ENCODE measurements around the gene DUOX1.
"Not testable (repeated sequence)": the region's sequence is repeated elsewhere in the genome, so short reads cannot be mapped to it uniquely, and the experiment has no call there.

Gene DUOX1

DNA sequence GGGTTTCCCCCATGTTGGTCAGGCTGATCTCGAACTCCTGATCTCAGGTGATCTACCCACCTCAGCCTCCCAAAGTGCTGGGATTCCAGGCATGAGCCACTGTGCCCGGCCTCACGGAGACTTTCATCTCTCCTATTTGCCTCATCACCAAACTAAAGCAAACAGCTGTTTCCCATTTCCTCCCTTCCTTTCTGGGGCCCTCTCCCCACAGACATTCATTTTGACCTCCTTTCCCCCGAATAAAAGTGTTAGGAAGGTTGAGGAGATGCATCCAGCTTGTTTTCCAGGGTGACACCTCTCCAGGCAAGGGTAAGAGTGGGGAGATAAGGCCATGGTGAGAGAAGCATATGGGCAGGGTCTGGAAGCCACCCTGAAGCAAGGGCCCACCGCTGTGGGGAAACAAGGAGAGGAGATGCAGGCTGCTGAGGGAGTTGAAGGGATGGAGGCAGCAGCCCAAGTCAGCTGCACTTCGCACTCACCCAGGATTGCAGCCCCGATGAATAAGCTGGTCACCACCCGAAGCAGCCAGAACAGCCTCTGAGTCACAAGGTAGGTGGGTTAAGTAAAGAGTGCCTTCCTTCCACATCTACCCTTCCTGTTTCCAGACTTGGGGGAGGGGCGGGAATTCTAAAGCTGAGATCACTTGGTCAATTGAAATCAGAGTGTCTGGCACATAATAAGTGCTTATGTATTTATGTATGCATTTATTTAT, 7.9 kb upstream of the DUOX1 start:
- DNase-seq, result no peak

DNA sequence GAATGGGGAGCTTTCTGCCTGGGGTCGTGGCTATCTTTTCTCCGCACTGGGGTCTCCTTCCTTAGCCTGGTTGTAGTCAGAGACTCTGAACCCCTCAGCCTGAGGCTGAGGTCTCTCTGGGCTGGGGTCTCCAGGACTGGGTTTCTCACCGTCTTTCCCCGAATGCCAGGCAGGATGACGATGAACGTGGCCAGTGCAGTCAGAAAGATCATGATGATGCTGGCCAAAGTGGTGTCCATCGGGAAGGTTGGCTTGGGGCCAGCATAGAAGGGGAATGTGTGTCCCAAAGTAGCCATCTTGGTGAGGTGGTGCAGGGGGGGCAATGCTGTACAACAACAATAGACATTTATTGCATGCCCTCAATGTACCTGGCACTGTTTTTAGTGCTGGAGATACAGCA, 7.1 kb upstream of the DUOX1 start:
- DNase-seq, result no peak

GRCh38 chr15:45123397-45123796, 6.4 kb upstream of the DUOX1 start:
- DNase-seq, result no peak

- peak; percentile 43 for DNase-seq
These were observed 3.1 kb upstream of the DUOX1 start for GRCh38 chr15:45126535-45127158.

DNA sequence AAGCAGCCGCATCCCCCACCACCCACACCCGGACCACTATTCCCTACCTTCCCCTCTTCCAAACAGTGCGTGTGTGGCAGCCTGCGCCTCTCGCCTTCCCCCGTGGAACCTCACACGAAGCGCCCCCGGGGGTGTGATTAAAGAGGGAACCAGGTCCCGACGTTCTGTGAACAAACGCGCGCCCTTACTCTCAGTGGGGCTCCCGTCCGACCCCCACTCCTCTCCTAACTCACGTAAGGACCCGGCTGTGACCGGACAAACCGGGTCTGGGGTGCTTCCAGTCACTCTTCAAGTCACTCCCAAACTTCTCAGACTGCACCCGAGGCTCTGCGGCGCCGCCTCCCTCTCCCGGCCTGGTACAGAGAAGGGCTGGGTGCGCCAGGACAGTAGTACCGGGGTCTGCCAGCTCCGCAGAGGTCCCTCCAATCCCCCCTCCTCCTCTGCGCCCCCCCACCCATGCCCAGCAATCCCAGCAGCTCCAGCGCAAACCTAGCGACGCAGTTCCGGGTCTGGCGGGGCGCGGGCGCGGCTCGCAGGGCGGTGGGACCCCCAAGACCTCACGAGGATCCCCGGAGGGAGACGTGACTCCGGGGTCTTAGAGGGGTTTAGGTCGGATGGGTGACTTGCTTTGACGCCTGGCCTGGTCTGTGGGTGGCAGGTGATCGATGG, 689 bp upstream of the DUOX1 start:
- no peak for DNase-seq

DNA sequence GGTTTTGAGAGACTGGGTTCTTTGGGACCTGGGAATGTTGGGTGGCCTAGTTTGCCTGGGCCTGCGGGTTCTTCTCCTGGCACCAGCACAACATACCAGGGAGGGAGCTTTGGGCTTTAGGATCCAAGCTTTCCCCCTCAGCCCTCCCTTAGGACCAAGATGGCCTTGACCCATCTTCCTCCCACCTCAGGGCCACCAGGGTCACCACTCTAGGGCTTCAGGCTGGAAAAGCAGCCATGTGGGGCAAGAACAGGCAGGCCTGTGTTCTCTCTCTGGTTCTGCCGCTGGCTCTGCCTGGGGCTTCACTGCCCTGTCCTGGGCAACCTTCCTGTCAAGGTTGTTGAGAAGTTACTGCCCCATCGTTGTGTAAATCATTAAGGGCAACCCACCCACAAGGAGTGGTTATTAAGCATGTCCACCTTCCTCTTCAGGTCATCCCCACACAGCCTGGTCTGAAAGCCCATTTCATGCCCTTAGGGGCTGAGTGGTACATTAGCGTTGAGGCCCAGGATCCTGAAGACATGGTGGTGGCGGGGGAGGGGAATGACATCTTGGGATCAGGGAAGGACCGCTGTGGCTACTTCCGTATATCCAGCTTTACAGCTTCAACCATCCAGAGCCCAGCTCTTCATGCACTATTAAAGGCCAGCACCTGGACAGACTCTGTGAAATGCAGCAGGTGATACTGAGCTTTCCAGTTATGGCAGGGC, 652 bp downstream of the DUOX1 start:
- DNase-seq, result no peak

- DNase-seq, result no peak
These were observed 1.7 kb downstream of the DUOX1 start for GRCh38 chr15:45131510-45131909.

- no peak for DNase-seq
These were observed 3.2 kb downstream of the DUOX1 start for GRCh38 chr15:45132844-45133560.

DNA sequence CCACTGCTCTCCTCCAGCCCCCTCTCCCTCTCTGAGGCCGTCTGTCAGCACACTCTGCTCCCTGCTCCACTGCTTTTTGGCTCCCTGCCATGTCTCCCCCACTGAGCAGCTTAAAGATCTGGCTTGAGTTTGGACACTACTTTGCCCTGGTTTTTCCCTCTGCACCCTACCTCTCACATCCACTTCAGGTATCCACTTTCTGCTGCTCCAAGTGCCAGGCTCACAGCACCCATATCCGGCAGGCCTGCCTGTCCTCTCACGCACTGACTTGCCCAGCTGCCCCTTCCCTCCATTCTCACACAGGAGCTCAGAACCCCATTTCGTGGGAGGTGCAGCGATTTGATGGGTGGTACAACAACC, 3.7 kb downstream of the DUOX1 start:
- DNase-seq, result no peak

DNA sequence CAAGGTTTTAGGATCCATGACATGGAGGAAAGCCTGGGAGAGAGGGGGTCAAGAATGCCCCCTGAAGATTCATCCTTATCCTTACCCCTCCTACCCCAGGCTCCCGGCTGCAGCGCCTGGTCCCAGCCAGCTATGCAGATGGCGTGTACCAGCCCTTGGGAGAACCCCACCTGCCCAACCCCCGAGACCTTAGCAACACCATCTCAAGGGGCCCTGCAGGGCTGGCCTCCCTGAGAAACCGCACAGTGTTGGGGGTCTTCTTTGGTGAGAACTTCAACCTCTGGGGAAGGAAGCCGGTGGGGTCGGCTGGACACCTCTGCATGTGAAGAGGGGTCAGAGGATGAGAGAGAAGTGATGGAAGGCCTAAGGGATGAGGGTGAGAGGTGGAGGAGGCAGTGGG, 4.3 kb downstream of the DUOX1 start:
- no peak for DNase-seq

DNA sequence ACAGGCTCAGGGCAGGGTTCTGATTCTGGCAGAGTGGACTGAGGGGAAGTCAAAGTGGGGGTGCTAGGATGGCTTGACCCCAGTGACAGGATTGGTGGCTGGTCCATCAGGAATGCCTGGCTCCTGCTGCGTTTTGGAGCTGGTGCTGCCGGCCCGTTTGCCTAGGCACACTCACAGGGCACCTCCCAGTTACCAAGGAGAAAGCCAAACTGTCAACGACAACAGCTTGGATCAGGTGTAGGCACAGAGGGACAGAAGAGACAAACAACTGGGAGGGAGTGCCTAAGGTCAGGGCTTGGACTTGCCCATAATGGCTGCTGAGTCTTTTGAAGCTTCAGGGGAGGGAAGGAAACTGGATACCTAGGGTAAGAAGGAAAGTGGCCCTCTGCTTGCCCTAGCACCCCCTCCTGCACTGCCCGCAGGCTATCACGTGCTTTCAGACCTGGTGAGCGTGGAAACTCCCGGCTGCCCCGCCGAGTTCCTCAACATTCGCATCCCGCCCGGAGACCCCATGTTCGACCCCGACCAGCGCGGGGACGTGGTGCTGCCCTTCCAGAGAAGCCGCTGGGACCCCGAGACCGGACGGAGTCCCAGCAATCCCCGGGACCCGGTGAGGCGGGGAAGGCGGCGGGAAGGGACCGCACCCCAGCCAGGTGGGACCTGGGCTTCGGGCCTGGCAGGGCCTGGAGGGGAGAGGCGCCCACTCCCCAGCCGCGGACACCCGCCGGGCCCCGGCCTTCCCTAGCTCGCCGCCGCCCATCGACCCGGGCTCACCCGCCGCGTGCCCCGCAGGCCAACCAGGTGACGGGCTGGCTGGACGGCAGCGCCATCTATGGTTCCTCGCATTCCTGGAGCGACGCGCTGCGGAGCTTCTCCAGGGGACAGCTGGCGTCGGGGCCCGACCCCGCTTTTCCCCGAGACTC, 5.1 kb downstream of the DUOX1 start:
- no peak for DNase-seq

DNA sequence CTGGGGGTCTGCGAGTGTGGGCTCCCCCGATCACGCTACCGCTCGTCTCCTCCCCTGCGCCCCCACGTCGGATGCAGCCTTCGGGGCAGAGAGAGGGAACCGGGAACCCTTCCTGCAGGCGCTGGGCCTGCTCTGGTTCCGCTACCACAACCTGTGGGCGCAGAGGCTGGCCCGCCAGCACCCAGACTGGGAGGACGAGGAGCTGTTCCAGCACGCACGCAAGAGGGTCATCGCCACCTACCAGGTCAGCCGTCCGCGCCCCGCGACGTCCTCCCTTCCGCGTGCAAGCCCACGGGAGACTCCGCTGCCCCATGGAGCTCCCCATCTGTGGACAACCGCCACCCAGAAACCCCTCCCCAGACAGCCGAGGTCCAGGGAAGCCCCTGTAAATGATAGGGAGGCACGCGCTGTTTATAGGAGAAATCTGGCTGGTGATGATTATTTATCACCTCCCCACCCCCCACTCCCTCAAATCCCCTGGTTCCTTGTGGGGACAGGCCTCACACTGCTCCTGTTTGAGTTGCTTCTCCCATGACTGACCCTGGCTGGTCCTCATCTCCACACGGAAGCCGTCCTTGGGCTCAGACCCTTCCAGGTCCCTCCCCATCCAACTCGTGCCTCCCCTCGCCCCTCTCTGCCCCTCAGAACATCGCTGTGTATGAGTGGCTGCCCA, 6.0 kb downstream of the DUOX1 start:
- DNase-seq, result not testable (repeated sequence)

- no peak for DNase-seq
These were observed 6.6 kb downstream of the DUOX1 start for GRCh38 chr15:45136378-45136764.

GRCh38 chr15:45137703-45138102, 7.9 kb downstream of the DUOX1 start:
- no peak for DNase-seq

GRCh38 chr15:45138814-45139765, 9.3 kb downstream of the DUOX1 start:
- DNase-seq, result no peak

DNA sequence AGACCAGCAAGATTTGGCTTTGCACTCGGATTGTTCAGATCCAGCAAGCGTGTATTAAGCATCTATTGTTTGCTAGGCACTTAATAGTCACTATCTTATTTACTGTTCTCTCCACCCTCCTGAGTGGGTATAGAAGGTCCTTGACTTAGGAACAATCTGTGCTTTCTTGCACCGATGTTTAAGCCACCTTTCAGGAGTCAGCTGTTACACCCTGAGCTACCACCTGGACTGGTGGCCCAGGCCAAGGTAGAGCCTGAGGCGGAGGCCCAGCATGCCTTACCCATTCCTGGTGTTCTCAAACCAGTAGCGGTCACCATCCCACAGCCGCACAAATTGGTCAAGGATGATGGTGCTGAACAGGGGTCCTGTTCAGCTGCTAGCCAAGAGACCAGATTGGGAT, 10.0 kb downstream of the DUOX1 start:
- DNase-seq, result no peak

GRCh38 chr15:45140557-45141250, 10.9 kb downstream of the DUOX1 start:
- no peak for DNase-seq

GRCh38 chr15:45141386-45141785, 11.6 kb downstream of the DUOX1 start:
- no peak for DNase-seq

DNA sequence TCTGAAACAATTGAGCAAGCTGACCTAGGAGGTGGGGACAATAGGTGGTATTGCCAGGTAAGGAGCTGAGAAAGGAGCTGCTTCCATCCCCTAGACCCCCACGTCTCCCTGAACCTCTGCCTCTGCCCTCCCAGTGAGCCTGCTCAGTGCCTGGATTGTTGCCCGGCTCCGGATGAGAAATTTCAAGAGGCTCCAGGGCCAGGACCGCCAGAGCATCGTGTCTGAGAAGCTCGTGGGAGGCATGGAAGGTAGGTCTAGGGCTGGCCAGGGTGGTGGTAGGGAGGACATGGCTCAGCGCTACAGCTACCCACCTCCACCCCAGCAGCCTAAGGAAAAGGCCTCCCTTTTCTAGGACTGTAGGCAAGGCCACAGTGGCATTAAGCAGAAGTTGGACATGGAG, 13.3 kb downstream of the DUOX1 start:
- no peak for DNase-seq

DNA sequence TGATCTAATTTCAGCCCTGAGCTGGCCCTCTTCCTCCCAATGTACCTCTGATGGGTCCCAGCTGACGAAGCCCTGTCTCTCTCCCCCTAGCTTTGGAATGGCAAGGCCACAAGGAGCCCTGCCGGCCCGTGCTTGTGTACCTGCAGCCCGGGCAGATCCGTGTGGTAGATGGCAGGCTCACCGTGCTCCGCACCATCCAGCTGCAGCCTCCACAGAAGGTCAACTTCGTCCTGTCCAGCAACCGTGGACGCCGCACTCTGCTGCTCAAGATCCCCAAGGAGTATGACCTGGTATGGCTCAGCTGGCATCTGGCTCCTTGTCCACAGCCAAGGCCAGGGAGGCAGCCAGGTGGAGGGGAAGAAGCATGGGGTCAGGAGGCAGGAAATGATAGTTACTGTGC, 14.2 kb downstream of the DUOX1 start:
- no peak for DNase-seq

All from activated CD4-positive, alpha-beta T cell treated with anti-CD3 and anti-CD28 coated beads, Interleukin-2, Interleukin-6, amounts not matched to agents 100 ng/mL and 50 ng/mL, durations not matched to agents 16 hours and 8 hours (primary cell).